ENCODE measurements around the gene LRIT1.

- TF ChIP-seq POLR2A (IDR thresholded peaks at IDR 0.05; ENCODE audit: control extremely low read depth in 1 of 2, low read depth in 2 of 2, low read length in 2 of 2) (no peak), YY1 (IDR thresholded peaks at IDR 0.05; ENCODE audit: low read depth, low read length) (no peak), CTCF (IDR thresholded peaks at IDR 0.05; ENCODE audit: control extremely low read depth in 1 of 3, insufficient read depth in 1 of 3, low read depth in 1 of 3, low read length in 3 of 3) (no peak), ATF2 (IDR thresholded peaks at IDR 0.05; ENCODE audit: low read length) (no peak), EZH2 (IDR thresholded peaks at IDR 0.05; ENCODE audit: low read depth, low read length, severe bottlenecking) (no peak), EGR1 (IDR thresholded peaks at IDR 0.05; ENCODE audit: borderline replicate concordance, low read depth, low read length) (no peak)
These were observed 2.4 kb downstream of the LRIT1 start for GRCh38 chr10:84238909-84239308.
